Type B pancreatic cell (in vitro differentiated cells): ENCODE results near the gene PRRG3. TPM values are rescaled to one million over a fixed set of nuclear protein-coding genes. Genes with fewer than 3 reads are reported as not detected.

Source experiments
- DNase-seq: peaks from one replicate; pipeline ENCODE4 v3.0.0; 2021; ENCODE audit warnings: mixed read lengths; ENCODE audit not compliant: unreplicated experiment; ENCODE audit errors: extremely low spot score
- H3K27ac Mint-ChIP-seq: 2 replicates; pipeline ENCODE4 v1.8.0; 2021; ENCODE audit warnings: mild to moderate bottlenecking, mixed read lengths
- H3K27me3 Mint-ChIP-seq: 2 replicates; pipeline ENCODE4 v1.8.0; 2021; ENCODE audit warnings: mixed read lengths
- H3K36me3 Mint-ChIP-seq: 2 replicates; pipeline ENCODE4 v1.8.0; 2021; ENCODE audit warnings: mixed read lengths
- H3K4me1 Mint-ChIP-seq: one replicate; pipeline ENCODE4 v1.8.0; 2021; ENCODE audit warnings: mixed read lengths; ENCODE audit not compliant: unreplicated experiment
- H3K4me3 Mint-ChIP-seq: 2 replicates; pipeline ENCODE4 v1.8.0; 2021; ENCODE audit warnings: mild to moderate bottlenecking, mixed read lengths
- H3K9me3 Mint-ChIP-seq: 2 replicates; pipeline ENCODE4 v1.8.0; 2021; ENCODE audit warnings: mixed read lengths
- CTCF ChIP-seq: fragments of 200-600 bp; sonication (generic); conservative IDR thresholded peaks from 2 replicates; pipeline ENCODE4 v1.5.0; 2021; ENCODE audit warnings: antibody characterized with exemption, mild to moderate bottlenecking
- total RNA-seq: library from RNA; stranded (reverse); gene quantifications from 2 replicates; pipeline ENCODE4 v1.2.1, GENCODE V29; 2021; ENCODE audit warnings: low replicate concordance

The PRRG3 gene
- total RNA-seq, 1 donor from 2014 or later = 2.6 TPM

GRCh38 chrX:151726751-151727150 is 31.5 kb downstream of the PRRG3 start:
- H3K4me3 Mint-ChIP-seq = no peak overlapping the region
- no peak for TF ChIP-seq CTCF

GRCh38 chrX:151727346-151727745 is 32.1 kb downstream of the PRRG3 start:
- Mint-ChIP-seq H3K4me3 (no peak overlapping the region), H3K9me3 (peaks cover 8% of the 10 kb centered on the region), H3K36me3 (no peaks in the 10 kb centered on the region), H3K27me3 (peaks cover 11% of the 10 kb centered on the region), H3K27ac (no peak overlapping the region), H3K4me1 (no peaks in the 10 kb centered on the region)
- DNase-seq = no peak
- TF ChIP-seq CTCF = no peak

More at GRCh38 chrX:151726751-151727150, 31.5 kb downstream of the PRRG3 start:
- Mint-ChIP-seq H3K36me3 (no peaks in the 10 kb centered on the region), H3K27ac (no peak overlapping the region), H3K9me3 (peaks cover 8% of the 10 kb centered on the region), H3K4me1 (no peaks in the 10 kb centered on the region), H3K27me3 (peaks cover 7% of the 10 kb centered on the region)
- no peak for DNase-seq

- no peak for TF ChIP-seq CTCF
- Mint-ChIP-seq H3K27ac (no peak overlapping the region), H3K9me3 (peaks cover 8% of the 10 kb centered on the region), H3K4me1 (no peaks in the 10 kb centered on the region), H3K4me3 (no peak overlapping the region), H3K36me3 (no peaks in the 10 kb centered on the region), H3K27me3 (peaks cover 16% of the 10 kb centered on the region)
- no peak for DNase-seq
These were observed 33.9 kb downstream of the PRRG3 start for GRCh38 chrX:151729056-151729725.

GRCh38 chrX:151734446-151734845 is 39.2 kb downstream of the PRRG3 start, which contains the start of gene CNGA2:
CNGA2 (plus strand) TSS chrX:151734746; CDS start chrX:151738484, 3,738 bp downstream.
- no peak within 1 kb of the TSS for H3K27ac Mint-ChIP-seq
- no peak within 1 kb of the TSS for H3K4me3 Mint-ChIP-seq
- no peaks in the 10 kb centered on the region for H3K9me3 Mint-ChIP-seq
- no peaks in the 10 kb centered on the region for H3K4me1 Mint-ChIP-seq
- peaks cover 20% of the 10 kb centered on the region for H3K27me3 Mint-ChIP-seq
- H3K36me3 Mint-ChIP-seq = no peaks in the 10 kb centered on the region
- no peak for DNase-seq
- no peak for TF ChIP-seq CTCF

GRCh38 chrX:151735219-151735618 is 40.0 kb downstream of the PRRG3 start:
- no peaks in the 10 kb centered on the region for H3K9me3 Mint-ChIP-seq
- H3K4me1 Mint-ChIP-seq = no peaks in the 10 kb centered on the region
- DNase-seq = no peak
- no peak for TF ChIP-seq CTCF
- H3K27me3 Mint-ChIP-seq = peaks cover 20% of the 10 kb centered on the region
- no peak overlapping the region for H3K4me3 Mint-ChIP-seq
- H3K27ac Mint-ChIP-seq = no peak overlapping the region
- no peaks in the 10 kb centered on the region for H3K36me3 Mint-ChIP-seq
